ENCODE measurements around the gene KRTAP1-5.
"Not testable (repeated sequence)": the region's sequence is repeated elsewhere in the genome, so short reads cannot be mapped to it uniquely, and the experiment has no call there.

- TF ChIP-seq, protein P1, sequence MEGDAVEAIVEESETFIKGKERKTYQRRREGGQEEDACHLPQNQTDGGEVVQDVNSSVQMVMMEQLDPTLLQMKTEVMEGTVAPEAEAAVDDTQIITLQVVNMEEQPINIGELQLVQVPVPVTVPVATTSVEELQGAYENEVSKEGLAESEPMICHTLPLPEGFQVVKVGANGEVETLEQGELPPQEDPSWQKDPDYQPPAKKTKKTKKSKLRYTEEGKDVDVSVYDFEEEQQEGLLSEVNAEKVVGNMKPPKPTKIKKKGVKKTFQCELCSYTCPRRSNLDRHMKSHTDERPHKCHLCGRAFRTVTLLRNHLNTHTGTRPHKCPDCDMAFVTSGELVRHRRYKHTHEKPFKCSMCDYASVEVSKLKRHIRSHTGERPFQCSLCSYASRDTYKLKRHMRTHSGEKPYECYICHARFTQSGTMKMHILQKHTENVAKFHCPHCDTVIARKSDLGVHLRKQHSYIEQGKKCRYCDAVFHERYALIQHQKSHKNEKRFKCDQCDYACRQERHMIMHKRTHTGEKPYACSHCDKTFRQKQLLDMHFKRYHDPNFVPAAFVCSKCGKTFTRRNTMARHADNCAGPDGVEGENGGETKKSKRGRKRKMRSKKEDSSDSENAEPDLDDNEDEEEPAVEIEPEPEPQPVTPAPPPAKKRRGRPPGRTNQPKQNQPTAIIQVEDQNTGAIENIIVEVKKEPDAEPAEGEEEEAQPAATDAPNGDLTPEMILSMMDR (IDR thresholded peaks at IDR 0.05) = not testable (repeated sequence)
- not testable (repeated sequence) for TF ChIP-seq POLR2A (IDR thresholded peaks at IDR 0.05)
Observed at GRCh38 chr17:41065016-41065689, 38.1 kb upstream of the KRTAP1-5 start.

All from uterus (tissue), 2 donors.